G401 (cell line): ENCODE measurements around the gene SLC30A9. TPM values are rescaled to one million over a fixed set of nuclear protein-coding genes. Genes with fewer than 3 reads are reported as not detected.

Experiments used
- DNase-seq: peaks from one replicate; pipeline ENCODE4 v3.0.0-alpha.2; 2015; ENCODE audit warnings: low spot score
- in situ Hi-C: cut with HindIII; loops from 2 replicates; pipeline ENCODE4 v1.10.0; 2016; ENCODE audit warnings: low sequenced_read_pairs, mixed read lengths
- total RNA-seq: library from RNA; depleted of rRNA; stranded (reverse); fragments of >200 nt; shearing (Covaris generic); gene quantifications from 2 replicates; pipeline ENCODE4 v1.2.3, GENCODE V29; 2014

The SLC30A9 gene
- total RNA-seq, 1 experiment from 2014 or later: 95.1 TPM

DNA sequence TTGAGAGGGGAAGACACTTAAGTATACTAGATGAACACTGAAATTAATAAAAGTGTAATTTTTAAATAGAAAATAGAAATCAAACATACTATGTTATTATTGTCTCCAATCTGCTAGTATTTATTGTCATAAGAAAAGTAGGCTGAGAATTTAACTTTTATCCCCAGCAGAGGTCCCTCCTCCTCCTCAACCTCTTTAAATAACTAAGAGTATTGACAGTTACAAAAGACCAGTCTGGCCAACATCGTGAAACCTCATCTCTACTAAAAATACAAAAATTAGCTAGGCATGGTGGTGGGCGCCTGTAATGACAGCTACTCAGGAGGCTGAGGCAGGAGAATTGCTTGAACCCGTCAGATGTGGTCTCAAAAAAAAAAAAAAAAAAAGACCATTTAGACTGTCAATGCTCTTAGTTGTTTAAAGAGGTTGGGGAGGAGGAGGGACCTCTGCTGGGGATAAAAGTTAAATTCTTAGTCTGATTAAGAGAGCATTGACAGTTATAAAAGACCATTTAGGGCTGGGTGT is 4.2 kb downstream of the SLC30A9 start:
- no peak for DNase-seq
- in situ Hi-C loops: no loop called here

DNA sequence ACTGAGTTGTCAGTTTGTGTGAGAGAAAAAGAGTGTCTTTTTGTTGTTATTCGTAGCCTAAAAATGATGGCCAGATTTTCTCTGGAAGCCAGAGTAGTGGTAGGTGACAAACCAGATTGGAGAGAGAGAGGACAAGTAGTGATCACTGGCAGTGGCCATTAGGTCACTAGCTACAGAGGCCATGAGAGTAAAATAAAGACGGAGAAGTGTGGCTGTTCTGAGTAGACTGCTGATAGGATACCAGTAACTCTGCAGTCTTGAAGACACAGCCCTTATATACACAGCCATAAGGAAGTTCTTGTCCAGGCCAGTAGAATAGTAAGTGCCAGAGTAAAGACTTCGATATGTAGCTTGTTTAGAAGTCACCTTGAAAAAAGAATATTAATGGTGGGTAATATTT is 7.7 kb downstream of the SLC30A9 start:
- in situ Hi-C loops: no loop called here
- DNase-seq: no peak

DNA sequence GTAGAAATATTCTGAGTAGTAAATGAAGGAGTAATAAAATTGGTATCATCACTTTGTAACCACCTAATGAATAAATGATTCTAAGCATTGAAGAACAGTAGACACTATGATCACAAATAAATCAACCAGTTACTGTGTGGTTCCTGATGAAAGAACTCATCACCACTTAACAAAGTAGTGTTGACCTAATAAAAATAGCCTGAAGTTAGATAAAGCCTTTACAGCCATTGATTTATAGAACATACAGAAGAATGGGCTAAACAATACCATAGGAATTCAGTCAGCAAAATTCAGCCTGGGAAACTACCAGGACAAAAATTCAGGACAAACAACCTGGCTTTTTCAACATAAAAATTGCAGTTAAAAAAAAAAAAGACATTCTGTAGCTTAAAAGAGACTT is 9.0 kb downstream of the SLC30A9 start:
- in situ Hi-C loops: no loop called here
- no peak for DNase-seq

DNA sequence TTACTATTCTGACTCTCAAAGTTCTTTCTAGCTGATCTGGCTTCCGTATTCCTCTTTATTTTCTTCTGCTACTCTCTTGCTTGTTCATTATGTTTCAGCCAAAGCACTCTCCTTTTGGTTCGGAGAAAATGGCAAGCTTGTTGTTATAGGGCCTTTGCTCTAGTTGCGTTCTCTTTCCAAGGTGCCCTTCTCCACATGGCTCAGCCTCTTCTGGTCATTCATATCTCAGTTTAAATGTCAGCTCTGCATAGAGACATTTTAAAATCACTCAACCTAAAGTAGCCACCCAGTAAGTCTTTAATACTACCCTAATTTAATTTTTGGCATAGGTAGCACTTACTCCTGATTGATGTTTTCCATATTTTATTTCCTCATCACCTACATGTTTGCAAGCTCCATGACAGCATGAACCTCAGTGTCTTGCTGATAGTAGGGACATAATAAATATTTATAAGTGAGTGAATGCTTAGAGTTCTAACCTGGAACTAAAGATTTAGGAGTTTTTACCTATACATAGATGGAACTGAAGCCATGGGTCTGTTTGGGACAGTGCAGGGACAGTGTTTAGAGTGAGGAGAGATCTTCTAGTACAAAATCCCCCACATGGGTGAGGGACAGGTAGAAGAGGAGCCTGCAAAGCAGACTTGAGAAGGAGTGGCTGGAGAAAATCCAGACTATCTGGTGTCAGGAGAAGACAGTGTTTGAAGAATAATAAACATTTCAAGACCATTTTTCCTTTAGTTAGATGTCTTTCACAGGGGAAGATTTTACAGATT is 17.9 kb downstream of the SLC30A9 start:
- in situ Hi-C loops: no loop called here
- DNase-seq: no peak

DNA sequence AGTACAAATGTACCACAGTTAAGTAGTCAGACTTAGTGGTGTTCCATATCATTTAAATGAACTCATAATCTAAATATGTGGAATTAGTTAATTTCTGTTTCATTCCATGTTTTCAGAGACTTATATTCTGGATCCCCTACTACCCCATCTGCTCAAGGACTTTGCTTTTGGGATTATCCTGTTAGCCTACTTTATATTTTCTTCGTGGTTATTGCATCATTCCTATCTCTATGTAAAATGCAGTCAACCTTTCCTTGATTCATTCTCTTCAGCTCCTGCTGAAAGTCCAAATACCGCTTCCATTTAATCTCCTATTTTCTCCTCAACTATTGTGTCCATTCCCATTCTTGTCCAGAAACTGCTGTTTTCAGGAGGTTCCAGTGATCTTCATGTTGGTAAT is 25.1 kb downstream of the SLC30A9 start:
- DNase-seq: no peak
- in situ Hi-C loops: no loop called here

DNA sequence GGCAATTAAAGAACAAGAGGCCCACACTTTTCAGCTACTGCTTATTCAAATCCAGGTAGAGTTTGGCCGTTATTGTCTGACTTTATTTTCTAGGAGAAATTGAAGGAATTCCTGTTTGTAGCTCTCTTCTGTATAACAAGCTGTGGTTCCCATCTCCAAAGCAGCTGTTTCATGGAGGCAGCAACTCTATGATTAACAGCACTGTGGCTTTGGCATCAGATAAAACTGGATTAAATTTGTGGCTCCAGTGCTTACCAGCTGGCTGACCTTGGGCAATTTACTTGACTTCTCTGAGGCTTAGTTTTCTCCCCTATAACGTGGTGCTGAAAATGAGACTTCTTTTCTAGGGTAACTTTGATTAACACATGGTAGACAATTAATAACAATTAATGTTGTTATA is 28.1 kb downstream of the SLC30A9 start:
- DNase-seq: no peak
- in situ Hi-C loops: no loop called here

DNA sequence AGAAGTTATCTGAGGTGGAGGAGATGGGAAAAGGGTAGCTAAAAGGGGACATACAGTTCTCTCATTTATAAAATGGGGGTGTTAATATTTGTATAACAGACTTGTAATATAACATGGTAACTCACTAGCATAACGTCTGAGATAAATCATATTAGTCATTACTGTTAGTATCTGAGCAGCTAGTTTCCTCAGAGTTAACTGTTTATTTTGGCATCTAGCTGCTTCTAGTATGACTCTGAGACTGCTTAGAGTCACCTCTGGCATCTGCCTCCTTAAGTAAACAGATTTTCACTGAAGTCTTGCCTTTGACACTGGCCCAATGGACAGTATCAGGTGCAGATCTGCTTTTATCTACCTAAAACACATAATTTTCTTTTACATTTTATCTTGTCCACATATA is 58.1 kb downstream of the SLC30A9 start:
- DNase-seq: no peak
- in situ Hi-C loops: no loop called here

DNA sequence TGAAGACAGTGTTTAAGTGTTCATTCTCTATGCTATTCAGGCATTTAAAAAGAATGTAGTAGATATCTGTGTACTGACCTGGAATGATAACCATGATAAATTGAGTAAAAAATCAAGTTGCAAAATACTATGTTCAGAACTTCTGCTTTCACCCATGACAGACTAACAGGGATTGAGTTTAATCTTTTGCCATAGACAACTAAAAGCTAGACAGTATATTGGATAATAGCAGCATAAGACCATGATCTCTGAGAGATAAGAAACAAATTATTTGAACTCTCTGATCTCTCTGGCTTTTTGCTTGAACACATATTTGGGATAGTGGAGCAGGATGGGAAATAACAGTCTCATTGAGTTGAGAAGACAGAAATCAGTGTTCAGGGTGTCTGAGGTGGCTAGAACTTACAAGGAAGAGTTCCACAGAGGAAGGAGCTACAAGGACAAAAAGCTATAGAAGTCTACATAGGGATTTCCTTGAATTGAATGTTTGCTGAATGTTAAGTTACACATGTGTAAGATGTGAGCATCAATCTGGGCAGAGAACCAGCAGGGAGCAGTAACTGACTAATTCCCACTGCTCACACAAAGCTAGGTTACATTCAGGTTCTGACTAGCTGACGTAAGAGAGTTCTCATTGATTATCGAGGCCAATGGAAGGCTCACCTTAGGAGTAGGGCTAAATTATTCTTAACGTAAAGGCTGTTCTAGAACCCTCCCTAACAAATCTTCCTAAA is 60.4 kb downstream of the SLC30A9 start:
- in situ Hi-C loops: no loop called here
- DNase-seq: no peak

DNA sequence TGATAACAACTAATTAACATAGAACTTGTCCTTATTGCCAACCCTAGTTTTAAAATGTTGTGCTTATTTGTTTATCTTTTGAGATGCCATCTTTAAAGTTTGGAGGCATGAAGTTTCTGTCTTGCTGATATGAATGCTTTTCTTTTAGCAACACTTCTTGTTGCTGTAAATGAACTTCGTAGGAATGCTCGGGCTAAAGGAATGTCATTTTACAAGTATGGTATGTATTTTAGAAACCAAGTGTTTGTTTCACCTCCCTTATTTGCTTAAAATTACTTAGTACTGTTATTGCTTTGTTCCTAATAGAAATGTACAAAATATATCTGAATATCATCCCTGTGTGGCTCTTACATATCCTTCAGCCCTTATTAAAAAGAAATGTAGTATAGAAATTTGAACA is 76.1 kb downstream of the SLC30A9 start:
- in situ Hi-C loops: no loop called here
- DNase-seq: no peak

DNA sequence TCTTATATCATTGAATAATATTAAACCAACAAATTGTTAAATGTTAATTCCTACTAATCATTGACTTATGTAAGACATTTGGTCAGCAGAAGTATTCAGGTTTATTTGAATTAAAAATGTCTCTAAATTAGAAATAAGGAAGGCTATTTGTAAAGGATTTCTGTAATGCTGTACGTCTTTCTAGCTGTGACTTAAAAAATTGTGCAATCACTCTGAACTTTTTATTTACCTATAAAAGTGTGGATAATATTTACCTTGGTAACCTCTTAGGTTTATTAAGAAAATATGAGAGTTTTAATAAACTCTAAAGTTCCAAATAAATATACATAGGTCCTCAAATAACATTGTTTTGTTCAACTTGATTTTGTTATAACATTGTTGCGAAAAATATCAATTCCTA is 76.9 kb downstream of the SLC30A9 start:
- no peak for DNase-seq

DNA sequence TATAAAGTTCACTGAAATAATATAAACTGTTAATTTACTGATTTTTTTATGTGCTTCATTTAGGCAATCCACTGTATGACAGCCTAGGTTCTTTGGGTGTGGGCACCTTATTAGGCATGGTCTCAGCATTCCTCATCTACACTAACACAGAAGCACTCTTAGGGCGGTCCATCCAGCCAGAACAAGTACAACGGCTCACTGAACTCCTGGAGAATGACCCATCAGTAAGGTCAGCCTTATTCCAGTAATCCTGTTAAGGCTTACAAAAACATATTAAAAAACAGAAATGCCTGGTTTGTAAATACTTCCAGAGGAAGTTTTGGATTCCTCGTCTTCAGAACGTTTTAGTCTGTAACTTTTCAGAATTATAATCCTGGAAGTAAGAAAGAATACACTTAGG is 80.1 kb downstream of the SLC30A9 start:
- no peak for DNase-seq
- in situ Hi-C loops: no loop called here

More for the DNA sequence above, 76.9 kb downstream of the SLC30A9 start:
- in situ Hi-C loops: no loop called here

DNA sequence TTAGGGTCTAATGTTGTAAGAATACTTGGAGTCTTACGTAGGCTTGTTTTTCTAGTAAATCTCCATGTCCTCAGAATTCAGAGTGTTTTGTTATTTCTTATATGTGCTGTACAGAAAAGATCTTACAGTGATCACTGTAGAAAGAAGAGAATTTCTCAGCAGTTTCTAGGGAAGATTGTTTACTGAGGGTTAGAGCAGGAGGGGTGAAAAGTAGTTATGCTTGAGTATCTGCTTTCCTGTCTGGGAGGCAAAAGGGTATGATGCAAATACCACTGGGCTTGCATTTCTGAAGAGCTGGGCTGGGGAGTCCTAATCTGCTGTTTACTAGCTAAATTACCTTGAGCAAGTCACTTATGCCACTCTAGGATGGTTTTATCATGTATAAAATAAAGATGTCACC is 84.0 kb downstream of the SLC30A9 start:
- DNase-seq: no peak
- in situ Hi-C loops: no loop called here

DNA sequence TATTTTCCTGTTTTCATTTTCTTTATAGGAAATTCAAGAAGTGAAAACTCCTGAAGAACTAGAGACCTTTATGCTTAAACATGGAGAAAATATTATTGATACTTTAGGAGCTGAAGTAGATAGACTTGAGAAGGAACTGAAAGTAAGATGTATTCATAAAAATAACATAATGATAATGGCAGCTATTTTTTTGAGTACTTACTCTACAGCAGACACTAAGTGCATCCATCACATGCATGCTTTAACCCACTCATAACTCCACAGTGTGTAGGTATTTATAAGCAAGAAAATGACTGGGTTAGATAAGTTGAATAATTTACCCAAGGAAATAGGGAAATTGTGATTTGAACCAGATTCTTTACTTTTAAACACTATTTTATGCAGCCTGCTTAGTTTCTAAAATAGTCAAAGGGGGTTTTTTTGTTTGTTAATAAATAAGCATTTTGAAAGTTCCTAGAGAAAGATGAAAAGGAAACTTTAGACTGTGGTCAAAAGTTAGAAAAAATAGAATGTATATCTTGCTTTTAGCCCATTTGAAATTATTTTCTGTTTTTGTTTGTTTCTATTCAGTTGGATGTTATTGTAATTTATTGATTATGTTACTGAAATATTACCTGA is 88.0 kb downstream of the SLC30A9 start:
- DNase-seq: no peak
- in situ Hi-C loops: no loop called here

DNA sequence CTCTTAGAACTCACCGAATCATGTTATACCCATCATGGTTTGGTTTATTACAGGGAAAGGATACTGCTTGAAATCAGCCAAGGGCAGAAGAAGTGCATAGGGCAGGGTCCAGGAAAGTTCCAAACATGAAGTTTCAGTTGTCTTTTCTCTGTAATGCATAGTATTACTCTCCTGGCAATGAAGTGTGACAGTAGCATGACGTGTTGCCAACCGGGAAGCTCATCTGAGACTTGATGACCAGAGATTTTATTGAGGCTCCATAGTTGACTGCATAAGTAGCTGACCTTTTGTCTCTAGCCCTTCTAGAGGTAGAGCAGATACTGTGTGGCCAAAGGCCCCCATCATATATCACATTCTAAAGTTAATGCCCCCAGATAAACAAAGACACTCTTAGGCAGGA is 90.0 kb downstream of the SLC30A9 start:
- in situ Hi-C loops: no loop called here
- DNase-seq: no peak

DNA sequence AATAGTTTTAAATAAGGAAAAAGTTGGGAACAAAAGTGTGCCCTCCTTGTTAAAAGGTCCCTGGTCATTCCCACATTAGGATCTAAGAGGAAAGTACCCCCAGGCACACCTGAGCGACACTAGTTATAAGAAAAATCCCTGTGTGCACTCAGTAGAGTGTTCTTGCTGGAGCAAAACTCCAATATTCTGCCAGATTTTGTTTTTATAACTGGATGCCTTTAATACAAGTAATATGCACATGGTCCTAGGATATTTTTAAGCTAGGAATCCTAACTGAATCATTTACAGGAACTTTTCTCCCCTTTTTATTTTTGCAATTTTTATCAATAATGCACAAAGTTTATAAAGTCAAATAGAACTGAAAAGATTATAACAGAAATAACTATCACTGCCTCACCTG is 93.5 kb downstream of the SLC30A9 start:
- in situ Hi-C loops: no loop called here
- no peak for DNase-seq

DNA sequence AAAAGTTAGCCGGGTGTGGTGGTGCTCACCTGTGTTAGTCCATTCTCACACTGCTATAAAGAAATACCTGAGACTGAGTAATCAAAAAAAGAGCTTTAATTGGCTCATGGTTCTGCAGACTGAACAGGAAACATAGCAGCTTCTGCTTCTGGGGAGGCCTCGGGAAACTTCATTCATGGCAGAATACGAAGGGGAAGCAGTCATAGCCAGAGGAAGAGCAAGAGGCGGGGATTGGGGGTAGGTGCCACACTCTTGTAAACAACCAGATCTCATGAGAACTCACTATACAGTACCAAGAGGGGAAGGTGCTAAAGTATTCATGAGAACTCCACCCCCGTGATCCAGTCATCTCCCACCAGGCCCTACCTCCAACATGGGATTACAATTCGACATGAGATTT is 98.1 kb downstream of the SLC30A9 start:
- no peak for DNase-seq
- in situ Hi-C loops: no loop called here

DNA sequence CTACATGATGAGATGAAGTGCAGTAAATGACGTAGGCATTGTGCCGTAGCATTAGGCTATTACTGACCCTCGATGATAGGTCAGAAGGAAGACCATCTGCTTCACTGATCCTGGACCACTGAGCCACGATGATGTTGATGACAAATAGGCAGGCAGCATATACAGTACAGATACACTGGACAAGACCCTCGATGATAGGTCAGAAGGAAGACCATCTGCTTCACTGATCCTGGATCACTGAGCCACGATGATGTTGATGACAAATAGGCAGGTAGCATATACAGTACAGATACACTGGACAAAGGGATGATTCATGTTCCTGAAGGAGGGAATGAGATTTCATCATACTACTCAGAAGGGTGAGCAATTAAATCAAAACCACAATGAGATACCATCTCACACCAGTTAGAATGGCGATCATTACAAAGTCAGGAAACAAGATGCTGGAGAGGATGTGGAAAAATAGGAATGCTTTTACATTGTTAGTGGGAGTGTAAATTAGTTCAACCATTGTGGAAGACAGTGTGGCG is 111.2 kb downstream of the SLC30A9 start:
- in situ Hi-C loops: no loop called here
- DNase-seq: no peak

DNA sequence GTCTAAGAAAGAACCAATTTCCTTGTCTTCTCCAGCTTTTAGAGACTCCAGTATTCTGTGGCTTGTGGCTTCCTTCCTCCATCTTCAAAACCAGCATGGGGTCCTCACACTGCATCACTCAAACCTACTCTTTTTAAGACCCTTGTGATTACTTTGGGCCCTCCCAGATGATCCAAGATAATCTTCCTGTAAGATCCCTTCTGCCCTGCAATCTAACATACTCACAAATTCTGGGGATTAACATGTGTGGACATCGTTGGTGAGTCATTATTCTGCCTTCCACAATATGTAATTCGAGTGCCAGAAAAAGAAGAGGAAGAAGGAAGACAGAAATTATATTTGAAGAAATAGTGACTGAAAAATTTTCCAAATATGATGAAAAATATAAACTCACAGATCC is 114.2 kb downstream of the SLC30A9 start:
- in situ Hi-C loops: no loop called here
- no peak for DNase-seq

DNA sequence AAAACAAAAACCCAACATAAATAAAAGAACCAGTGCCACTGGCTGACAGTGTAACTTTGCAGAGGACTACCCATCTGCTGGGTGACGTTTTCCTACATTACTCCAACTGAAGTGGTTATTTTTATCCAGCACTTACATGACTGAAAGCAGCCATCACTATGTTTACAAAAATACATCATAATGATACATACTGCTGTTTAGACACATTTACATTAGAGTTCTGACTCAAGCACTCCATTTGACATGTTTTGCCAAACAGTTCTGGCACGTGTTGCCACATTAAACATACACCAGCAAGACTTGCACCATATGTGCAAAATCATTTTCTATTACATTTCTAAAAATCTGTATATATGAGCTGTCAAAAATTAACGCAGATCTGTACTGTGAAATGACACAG is 122.5 kb downstream of the SLC30A9 start:
- in situ Hi-C loops: no loop called here
- DNase-seq: no peak

DNA sequence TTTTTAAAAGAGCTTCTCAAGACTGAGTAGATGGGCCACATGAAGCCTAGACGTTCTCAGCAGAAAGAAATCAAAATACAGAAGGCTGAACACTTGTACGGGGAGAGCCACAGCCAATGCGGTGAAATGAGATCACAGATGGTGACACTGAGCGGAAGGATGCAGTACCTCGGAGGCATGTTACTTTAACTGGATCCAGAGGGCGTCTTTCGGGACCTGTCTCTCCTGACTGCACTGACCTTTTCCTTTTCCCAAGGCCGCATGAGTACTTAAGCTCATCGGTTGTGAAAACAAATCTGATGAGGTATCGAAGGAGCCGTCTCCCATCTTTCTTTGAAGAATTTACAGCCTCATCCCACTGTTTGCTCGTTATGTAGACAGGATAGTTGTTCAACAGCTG is 129.6 kb downstream of the SLC30A9 start:
- no peak for DNase-seq
- in situ Hi-C loops: no loop called here
